GM19452 (cell line): ENCODE measurements around the gene MAPRE3.

ENCODE experiments used
- ATAC-seq: cut with Tn5 transposase; IDR thresholded peaks from one replicate; pipeline ENCODE4 v1.9.1; 2021; ENCODE audit not compliant: unreplicated experiment

The MAPRE3 gene

GRCh38 chr2:26948800-26949199, 21.6 kb upstream of the MAPRE3 start:
- ATAC-seq, result no peak

- no peak for ATAC-seq
Observed at GRCh38 chr2:26950246-26950645, 20.2 kb upstream of the MAPRE3 start.

- ATAC-seq, result no peak
Observed at GRCh38 chr2:26951236-26951635, 19.2 kb upstream of the MAPRE3 start.

GRCh38 chr2:26952374-26952773, 18.1 kb upstream of the MAPRE3 start:
- ATAC-seq, result no peak

- no peak for ATAC-seq
Observed at GRCh38 chr2:26954135-26954534, 16.3 kb upstream of the MAPRE3 start.

- ATAC-seq, result no peak
Observed at GRCh38 chr2:26957041-26957440, 13.4 kb upstream of the MAPRE3 start.

- no peak for ATAC-seq
Observed at GRCh38 chr2:26957534-26957933, 12.9 kb upstream of the MAPRE3 start.

GRCh38 chr2:26959331-26959730, 11.1 kb upstream of the MAPRE3 start:
- ATAC-seq, result no peak

- no peak for ATAC-seq
Observed at GRCh38 chr2:26964446-26965130, 5.8 kb upstream of the MAPRE3 start.

- ATAC-seq, result no peak
Observed at GRCh38 chr2:26968001-26968400, 2.4 kb upstream of the MAPRE3 start.

- ATAC-seq, result no peak
Observed at GRCh38 chr2:26969077-26969844, 1.2 kb upstream of the MAPRE3 start.

- no peak for ATAC-seq
Observed at GRCh38 chr2:26970928-26971627, 641 bp downstream of the MAPRE3 start.

- ATAC-seq, result no peak
Observed at GRCh38 chr2:26971911-26972786, 1.7 kb downstream of the MAPRE3 start.

GRCh38 chr2:26974352-26974751, 3.9 kb downstream of the MAPRE3 start:
- ATAC-seq, result no peak

GRCh38 chr2:26975102-26975501, 4.7 kb downstream of the MAPRE3 start:
- no peak for ATAC-seq

- no peak for ATAC-seq
Observed at GRCh38 chr2:26975656-26976055, 5.2 kb downstream of the MAPRE3 start.

GRCh38 chr2:26976237-26976636, 5.8 kb downstream of the MAPRE3 start:
- no peak for ATAC-seq

- ATAC-seq, result no peak
Observed at GRCh38 chr2:26977012-26977411, 6.6 kb downstream of the MAPRE3 start.

GRCh38 chr2:26978061-26978596, 7.7 kb downstream of the MAPRE3 start:
- no peak for ATAC-seq

- ATAC-seq, result no peak
Observed at GRCh38 chr2:26979741-26980140, 9.3 kb downstream of the MAPRE3 start.

- ATAC-seq, result no peak
Observed at GRCh38 chr2:26980971-26981370, 10.5 kb downstream of the MAPRE3 start.
